ENCODE results near the gene ZCCHC7.
"Not testable (repeated sequence)": the region's sequence is repeated elsewhere in the genome, so short reads cannot be mapped to it uniquely, and the experiment has no call there.

The ZCCHC7 gene

GRCh38 chr9:37119360-37119759 is 1.0 kb upstream of the ZCCHC7 start:
- H3K36me3 ChIP-seq: no peaks in the 10 kb centered on the region; the same call in 1 of the 2 replicates
- peaks cover 12% of the 10 kb centered on the region for H3K4me1 ChIP-seq
- H3K4me2 ChIP-seq: peak overlapping the region; percentile 61
- TF ChIP-seq Cebpa-rat (IDR thresholded peaks at IDR 0.05): no peak
- peak overlapping the region; percentile 93 for H3K4me3 ChIP-seq
- H3K9ac ChIP-seq: no peak overlapping the region
- no peak overlapping the region; the same call in 1 of the 2 replicates for H3K27ac ChIP-seq
- no peaks in the 10 kb centered on the region for H3K27me3 ChIP-seq
- H3K9me3 ChIP-seq: peaks cover 7% of the 10 kb centered on the region; the same call in 1 of the 2 replicates
- H4K20me1 ChIP-seq: no peaks in the 10 kb centered on the region

GRCh38 chr9:37120843-37121335 is 515 bp downstream of the ZCCHC7 start:
- Histone ChIP-seq H3K27ac (peak overlapping the region; percentile 100), H3K4me1 (peaks cover 22% of the 10 kb centered on the region)
- H3K27me3 ChIP-seq: not testable (repeated sequence)

GRCh38 chr9:37121881-37122280 is 1.5 kb downstream of the ZCCHC7 start:
- peak overlapping the region; percentile 100 for H3K9ac ChIP-seq

More at GRCh38 chr9:37120843-37121335, 515 bp downstream of the ZCCHC7 start:
- peak overlapping the region; percentile 100 for H3K9ac ChIP-seq
- H3K4me3 ChIP-seq: peak overlapping the region; percentile 93
- H3K9me3 ChIP-seq, H4K20me1 ChIP-seq: not testable (repeated sequence)
- H3K4me2 ChIP-seq: peak overlapping the region; percentile 89
- H3K36me3 ChIP-seq: peaks cover 12% of the 10 kb centered on the region; the same call in 1 of the 2 replicates

GRCh38 chr9:37126214-37126788 is 5.9 kb downstream of the ZCCHC7 start:
- Histone ChIP-seq H4K20me1 (peaks cover 36% of the 10 kb centered on the region; the same call in 1 of the 2 replicates), H3K27me3 (no peaks in the 10 kb centered on the region), H3K4me2 (peak overlapping the region; percentile 89), H3K9me3 (no peaks in the 10 kb centered on the region), H3K36me3 (peaks cover 62% of the 10 kb centered on the region), H3K9ac (peak overlapping the region; percentile 100), H3K4me3 (peak overlapping the region; percentile 93), H3K4me1 (peaks cover 67% of the 10 kb centered on the region), H3K27ac (peak overlapping the region; percentile 100)
- no peak for TF ChIP-seq Cebpa-rat (IDR thresholded peaks at IDR 0.05)

More at GRCh38 chr9:37121881-37122280, 1.5 kb downstream of the ZCCHC7 start:
- peaks cover 32% of the 10 kb centered on the region for H3K4me1 ChIP-seq
- TF ChIP-seq Cebpa-rat (IDR thresholded peaks at IDR 0.05): no peak
- H3K27me3 ChIP-seq: no peaks in the 10 kb centered on the region
- H3K9me3 ChIP-seq: peaks cover 7% of the 10 kb centered on the region; the same call in 1 of the 2 replicates
- H3K27ac ChIP-seq: peak overlapping the region; percentile 100
- peak overlapping the region; percentile 89 for H3K4me2 ChIP-seq
- peak overlapping the region; percentile 93 for H3K4me3 ChIP-seq
- no peaks in the 10 kb centered on the region for H4K20me1 ChIP-seq
- H3K36me3 ChIP-seq: peaks cover 22% of the 10 kb centered on the region

- H3K4me3 ChIP-seq: peak overlapping the region; percentile 93
- H3K4me2 ChIP-seq: peak overlapping the region; percentile 89
- H3K36me3 ChIP-seq: peaks cover 69% of the 10 kb centered on the region
- H4K20me1 ChIP-seq: peaks cover 43% of the 10 kb centered on the region
- peak overlapping the region; percentile 100 for H3K9ac ChIP-seq
- peaks cover 74% of the 10 kb centered on the region for H3K4me1 ChIP-seq
- H3K27me3 ChIP-seq: no peaks in the 10 kb centered on the region
- H3K27ac ChIP-seq: peak overlapping the region; percentile 100
- no peaks in the 10 kb centered on the region for H3K9me3 ChIP-seq
- no peak for TF ChIP-seq Cebpa-rat (IDR thresholded peaks at IDR 0.05)
These were observed 6.6 kb downstream of the ZCCHC7 start for GRCh38 chr9:37127018-37127417.

GRCh38 chr9:37128051-37128450 is 7.7 kb downstream of the ZCCHC7 start:
- peaks cover 84% of the 10 kb centered on the region for H3K4me1 ChIP-seq
- H3K9ac ChIP-seq: peak overlapping the region; percentile 100
- H3K4me2 ChIP-seq: peak overlapping the region; percentile 89
- peak overlapping the region; percentile 93 for H3K4me3 ChIP-seq
- H3K27me3 ChIP-seq: no peaks in the 10 kb centered on the region
- no peaks in the 10 kb centered on the region for H3K9me3 ChIP-seq
- no peak for TF ChIP-seq Cebpa-rat (IDR thresholded peaks at IDR 0.05)
- peaks cover 80% of the 10 kb centered on the region for H3K36me3 ChIP-seq
- H4K20me1 ChIP-seq: peaks cover 53% of the 10 kb centered on the region
- peak overlapping the region; percentile 100 for H3K27ac ChIP-seq

GRCh38 chr9:37134166-37134565 is 13.8 kb downstream of the ZCCHC7 start:
- Histone ChIP-seq H3K9ac (no peak overlapping the region), H4K20me1 (peaks cover 61% of the 10 kb centered on the region), H3K9me3 (no peaks in the 10 kb centered on the region), H3K4me3 (peak overlapping the region; percentile 19; the same call in 1 of the 2 replicates), H3K4me1 (peaks cover 92% of the 10 kb centered on the region), H3K4me2 (peak overlapping the region; percentile 71), H3K36me3 (peaks cover 76% of the 10 kb centered on the region), H3K27ac (0 out of 2 replicates have a peak overlapping the region, but pooled peaks have one; percentile 43), H3K27me3 (no peaks in the 10 kb centered on the region)
- no peak for TF ChIP-seq Cebpa-rat (IDR thresholded peaks at IDR 0.05)

GRCh38 chr9:37141015-37141414 is 20.6 kb downstream of the ZCCHC7 start:
- Histone ChIP-seq H3K36me3 (peaks cover 15% of the 10 kb centered on the region), H3K4me3 (peak overlapping the region; percentile 68), H3K4me2 (peak overlapping the region; percentile 89), H3K27me3 (no peaks in the 10 kb centered on the region), H3K4me1 (peaks cover 35% of the 10 kb centered on the region), H3K27ac (peak overlapping the region; percentile 96), H3K9me3 (no peaks in the 10 kb centered on the region), H4K20me1 (peaks cover 5% of the 10 kb centered on the region; the same call in 1 of the 2 replicates), H3K9ac (peak overlapping the region; percentile 88)
- TF ChIP-seq Cebpa-rat (IDR thresholded peaks at IDR 0.05): no peak

- H3K9ac ChIP-seq: peak overlapping the region; percentile 88
- H4K20me1 ChIP-seq: peaks cover 8% of the 10 kb centered on the region; the same call in 1 of the 2 replicates
- peak overlapping the region; percentile 89 for H3K4me2 ChIP-seq
- H3K4me3 ChIP-seq: peak overlapping the region; percentile 68
- peaks cover 24% of the 10 kb centered on the region for H3K36me3 ChIP-seq
- TF ChIP-seq Cebpa-rat (IDR thresholded peaks at IDR 0.05): no peak
- no peaks in the 10 kb centered on the region for H3K27me3 ChIP-seq
- H3K27ac ChIP-seq: peak overlapping the region; percentile 96
- H3K4me1 ChIP-seq: peaks cover 15% of the 10 kb centered on the region; the same call in 1 of the 2 replicates
- no peaks in the 10 kb centered on the region for H3K9me3 ChIP-seq
These were observed 24.4 kb downstream of the ZCCHC7 start for GRCh38 chr9:37144762-37145161.

GRCh38 chr9:37146410-37146809 is 26.0 kb downstream of the ZCCHC7 start:
- peak overlapping the region; percentile 68 for H3K4me3 ChIP-seq
- no peaks in the 10 kb centered on the region for H3K27me3 ChIP-seq
- peaks cover 22% of the 10 kb centered on the region for H3K4me1 ChIP-seq
- H4K20me1 ChIP-seq: peaks cover 23% of the 10 kb centered on the region
- peak overlapping the region; percentile 88 for H3K9ac ChIP-seq
- peak overlapping the region; percentile 89 for H3K4me2 ChIP-seq
- peak overlapping the region; percentile 96 for H3K27ac ChIP-seq
- no peak for TF ChIP-seq Cebpa-rat (IDR thresholded peaks at IDR 0.05)
- no peaks in the 10 kb centered on the region for H3K9me3 ChIP-seq
- peaks cover 40% of the 10 kb centered on the region for H3K36me3 ChIP-seq
